Liver (tissue), 3 donors: ENCODE data around the gene OR2T10.
"Not testable (repeated sequence)": the region's sequence is repeated elsewhere in the genome, so short reads cannot be mapped to it uniquely, and the experiment has no call there.

Experiments
- CTCF ChIP-seq: fragments of 150-350 bp; IDR thresholded peaks from 2 replicates; pipeline ENCODE4 v1.5.1; 2017; ENCODE audit warnings: improper control_type of control experiment, low read depth, low read length; ENCODE audit not compliant: missing input control
- EGR1 ChIP-seq, 2 donors: IDR thresholded peaks; 2 replicates each; pipeline ENCODE4 v1.6.1; 2016 to 2018; ENCODE audit warnings: antibody characterized with exemption in 2 of 2, low read depth in 2 of 2
- GABPA ChIP-seq, 2 donors: IDR thresholded peaks in 1 of 2; conservative IDR thresholded peaks in 1 of 2; 2 replicates each; pipeline ENCODE4 v1.6.1; 2016; ENCODE audit warnings: antibody characterized with exemption in 2 of 2, mild to moderate bottlenecking in 1 of 2, moderate library complexity in 1 of 2
- JUND ChIP-seq, 2 donors: IDR thresholded peaks; 2 replicates each; pipeline ENCODE4 v1.6.1; 2016; ENCODE audit warnings: antibody characterized with exemption in 2 of 2
- MAX ChIP-seq: IDR thresholded peaks from 2 replicates; pipeline ENCODE4 v1.6.1; 2016; ENCODE audit warnings: antibody characterized with exemption
- NR2F2 ChIP-seq: IDR thresholded peaks from 2 replicates; pipeline ENCODE4 v1.6.1; 2016; ENCODE audit warnings: antibody characterized with exemption
- RAD21 ChIP-seq, 2 donors: IDR thresholded peaks; 2 replicates each; pipeline ENCODE4 v1.6.1; 2016; ENCODE audit warnings: antibody characterized with exemption in 2 of 2, mild to moderate bottlenecking in 2 of 2
- REST ChIP-seq: IDR thresholded peaks from 2 replicates; pipeline ENCODE4 v1.6.1; 2016; ENCODE audit warnings: antibody characterized with exemption, mild to moderate bottlenecking
- RXRA ChIP-seq, 2 donors: IDR thresholded peaks; 2 replicates each; pipeline ENCODE4 v1.6.1; 2017 to 2018; ENCODE audit warnings: antibody characterized with exemption in 2 of 2, mild to moderate bottlenecking in 1 of 2
- TAF1 ChIP-seq: conservative IDR thresholded peaks from 2 replicates; pipeline ENCODE4 v1.6.1; 2016; ENCODE audit warnings: antibody characterized with exemption, mild to moderate bottlenecking
- YY1 ChIP-seq: IDR thresholded peaks from 2 replicates; pipeline ENCODE4 v1.6.1; 2016; ENCODE audit warnings: antibody characterized with exemption, mild to moderate bottlenecking
- ZBTB33 ChIP-seq: IDR thresholded peaks from 2 replicates; pipeline ENCODE4 v1.6.1; 2016; ENCODE audit warnings: antibody characterized with exemption
- donor health status: healthy.
- donor health status: healthy.

- not testable (repeated sequence) for TF ChIP-seq REST; CTCF; RAD21 (IDR thresholded peaks at IDR 0.05); NR2F2; GABPA (IDR thresholded peaks at IDR 0.05 in 1 of 2, conservative IDR thresholded peaks at IDR 0.05 in 1 of 2); YY1; JUND (IDR thresholded peaks at IDR 0.05); TAF1; MAX; RXRA (IDR thresholded peaks at IDR 0.05); ZBTB33; EGR1 (IDR thresholded peaks at IDR 0.05; ENCODE audit: low read depth in 2 of 2)
Measured at GRCh38 chr1:248574657-248575056, 22.8 kb downstream of the OR2T10 start, which contains the start of gene OR2T34.
